Measurements from ENCODE around the gene ZNF792. TPM values are rescaled to one million over a fixed set of nuclear protein-coding genes. Genes with fewer than 3 reads are reported as not detected.
"Not testable (repeated sequence)": the region's sequence is repeated elsewhere in the genome, so short reads cannot be mapped to it uniquely, and the experiment has no call there.

The ZNF792 gene
- 10 to 100 TPM; 21.4 to 24.9 TPM for total RNA-seq

DNA sequence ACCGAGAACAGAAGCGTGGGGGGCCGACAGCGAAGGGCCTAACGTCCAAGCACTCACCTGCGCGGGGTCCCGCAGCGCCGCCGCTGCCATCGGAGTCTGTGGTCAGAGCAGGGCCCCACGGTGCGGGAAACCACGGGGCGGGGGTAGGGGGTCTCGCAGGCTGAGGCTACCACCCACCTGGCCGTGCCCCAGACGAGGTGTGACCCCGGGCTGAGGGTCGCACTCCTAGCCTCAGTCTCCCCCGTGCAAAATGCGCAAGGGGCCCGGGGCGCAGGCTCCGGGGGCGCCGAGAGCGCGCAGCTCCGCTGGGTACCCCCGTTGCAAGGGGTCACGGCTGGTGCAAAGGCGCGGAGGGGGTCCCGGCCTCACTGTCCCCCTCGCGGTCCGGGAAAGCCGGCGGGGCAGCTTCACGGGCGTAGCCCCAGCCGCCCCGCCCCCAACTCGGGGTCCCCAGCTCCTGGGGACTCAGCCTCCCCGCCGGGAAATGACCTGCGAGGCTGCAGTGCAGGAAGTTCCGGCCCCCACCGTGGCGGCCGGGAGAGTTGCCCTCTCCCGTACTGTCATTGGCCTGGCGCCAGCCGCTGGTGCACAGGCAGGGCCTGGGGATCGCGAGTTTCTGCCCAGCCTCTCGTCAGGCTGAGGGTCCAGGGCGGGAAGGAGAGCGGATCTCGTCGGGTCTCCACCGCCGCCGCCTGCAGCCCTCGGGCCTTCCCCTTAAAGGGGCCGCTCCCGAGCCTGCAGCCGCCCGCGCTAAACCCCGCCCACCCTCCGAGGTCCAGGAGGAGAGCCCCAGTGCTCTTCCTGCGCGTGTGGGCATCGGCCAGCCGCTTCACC lies at the start of gene ZNF792:
Gene ZNF792 (minus strand): TSS at position 657 of the 834 bp plus-strand sequence. CDS start 567 bp downstream, at position 90.
- H3K27me3 Mint-ChIP-seq, result peaks cover 3% of the 10 kb centered on the region
- peaks cover 21% of the 10 kb centered on the region for H3K4me1 Mint-ChIP-seq
- DNase-seq (peak; percentile 69), ATAC-seq (ENCODE audit: low read depth) (peak; percentile 67)
- POLR2A ChIA-PET, result interaction anchor here (0.7 to 1.8 kb wide), 7 partner anchors 9 to 104 kb away, joined by 3 to 8 read pairs (median 3); partner anchors contain the start of gene ZNF30
- H3K9me3 Mint-ChIP-seq, result peaks cover 41% of the 10 kb centered on the region
- peaks cover 46% of the 10 kb centered on the region for H3K36me3 Mint-ChIP-seq
- H3K27ac Mint-ChIP-seq, result peak within 1 kb of the TSS; percentile 89
- H3K4me3 Mint-ChIP-seq, result peak within 1 kb of the TSS; percentile 94

DNA sequence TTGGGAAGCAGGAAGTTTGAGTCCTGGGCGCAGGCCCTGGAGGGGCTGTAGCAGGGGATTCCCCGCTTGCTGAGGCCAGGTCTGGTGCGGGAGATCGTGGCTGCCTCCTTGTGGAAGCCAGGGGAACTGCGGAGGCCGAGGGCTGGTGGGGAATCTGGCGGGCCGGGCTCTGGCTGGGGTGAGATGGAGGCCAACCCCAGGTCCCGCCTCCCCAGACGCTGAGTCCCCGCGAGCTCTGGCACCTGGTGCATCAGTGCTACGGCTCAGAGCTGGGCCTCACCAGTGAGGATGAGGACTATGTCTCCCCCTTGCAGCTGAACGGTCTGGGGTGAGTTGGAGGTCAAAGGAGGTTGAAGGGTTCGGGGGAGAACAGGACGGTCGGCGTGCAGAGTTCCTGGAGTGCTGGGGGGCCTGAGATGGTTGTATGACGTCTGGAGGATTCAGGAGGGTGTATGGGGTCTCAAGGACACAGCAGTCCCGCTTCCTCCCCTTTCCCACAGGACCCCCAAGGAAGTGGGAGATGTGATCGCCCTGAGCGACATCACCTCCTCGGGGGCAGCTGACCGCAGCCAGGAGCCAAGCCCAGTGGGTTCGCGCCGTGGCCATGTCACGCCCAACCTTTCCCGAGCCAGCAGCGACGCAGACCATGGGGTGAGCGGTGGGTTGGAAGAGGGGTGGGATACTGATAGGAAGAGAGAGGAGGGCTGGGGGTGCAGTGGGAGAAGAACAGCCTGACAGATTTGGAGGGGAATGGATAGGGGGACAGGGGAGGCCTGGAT lies 49.2 kb upstream of the ZNF792 start:
- Mint-ChIP-seq H3K9me3 (no peaks in the 10 kb centered on the region), H3K4me3 (peak overlapping the region; percentile 84), H3K27ac (peak overlapping the region; percentile 91), H3K27me3 (no peaks in the 10 kb centered on the region), H3K4me1 (peaks cover 50% of the 10 kb centered on the region), H3K36me3 (peaks cover 49% of the 10 kb centered on the region)
- POLR2A ChIA-PET, result interaction anchor here (0.8 to 2.8 kb wide), 6 partner anchors 10 to 39 kb away, joined by 3 to 25 read pairs (median 4); no protein-coding TSS in a partner anchor
- ATAC-seq (ENCODE audit: low read depth), result peak; percentile 61
- DNase-seq, result peak; percentile 86

DNA sequence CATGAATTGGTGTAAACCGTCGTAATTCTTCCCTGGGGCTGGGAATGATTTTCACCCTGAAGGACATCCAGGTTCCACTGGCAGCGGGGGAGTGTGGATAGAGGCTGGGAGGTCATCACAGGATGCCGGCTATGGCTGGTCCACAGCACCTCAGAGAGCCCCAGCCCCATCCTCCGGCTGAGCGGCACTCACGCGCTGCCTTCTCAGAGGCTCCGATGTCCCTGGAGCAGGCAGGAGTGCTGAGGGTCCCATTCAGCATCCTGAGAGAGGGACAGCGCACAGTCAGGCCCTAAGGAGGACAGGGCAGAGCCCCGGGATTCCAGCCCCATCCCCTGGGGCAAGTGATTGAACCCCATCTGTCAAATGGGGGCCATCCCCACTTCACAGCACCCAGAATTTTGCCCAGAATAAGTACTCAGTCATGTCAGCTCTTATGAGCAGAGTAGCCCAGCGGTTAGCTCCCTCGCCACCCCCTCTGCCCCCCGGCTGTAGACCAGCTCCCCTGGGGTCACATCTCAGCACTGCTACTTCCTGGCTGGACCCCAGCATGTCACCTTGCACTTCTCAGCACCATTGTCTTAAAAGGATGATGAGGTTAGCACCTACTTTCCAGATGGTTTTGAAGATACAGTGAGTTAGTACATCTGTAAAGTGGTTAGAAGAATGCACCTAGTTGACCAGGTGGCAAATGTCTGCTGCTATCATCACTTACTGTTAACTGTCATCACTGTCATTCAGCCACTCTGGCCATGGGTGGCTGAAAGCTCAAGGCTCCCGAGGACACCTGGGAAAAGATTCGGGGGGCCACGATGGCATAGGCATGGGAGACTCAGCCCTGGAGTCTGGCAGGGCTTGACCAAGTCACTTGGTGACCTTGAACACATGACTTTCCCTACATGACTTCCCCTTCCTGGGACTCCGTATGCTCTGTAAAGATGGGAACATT lies 48.0 kb upstream of the ZNF792 start:
- peaks cover 50% of the 10 kb centered on the region for H3K4me1 Mint-ChIP-seq
- H3K4me3 Mint-ChIP-seq, result peak overlapping the region; percentile 55
- DNase-seq, result no peak

DNA sequence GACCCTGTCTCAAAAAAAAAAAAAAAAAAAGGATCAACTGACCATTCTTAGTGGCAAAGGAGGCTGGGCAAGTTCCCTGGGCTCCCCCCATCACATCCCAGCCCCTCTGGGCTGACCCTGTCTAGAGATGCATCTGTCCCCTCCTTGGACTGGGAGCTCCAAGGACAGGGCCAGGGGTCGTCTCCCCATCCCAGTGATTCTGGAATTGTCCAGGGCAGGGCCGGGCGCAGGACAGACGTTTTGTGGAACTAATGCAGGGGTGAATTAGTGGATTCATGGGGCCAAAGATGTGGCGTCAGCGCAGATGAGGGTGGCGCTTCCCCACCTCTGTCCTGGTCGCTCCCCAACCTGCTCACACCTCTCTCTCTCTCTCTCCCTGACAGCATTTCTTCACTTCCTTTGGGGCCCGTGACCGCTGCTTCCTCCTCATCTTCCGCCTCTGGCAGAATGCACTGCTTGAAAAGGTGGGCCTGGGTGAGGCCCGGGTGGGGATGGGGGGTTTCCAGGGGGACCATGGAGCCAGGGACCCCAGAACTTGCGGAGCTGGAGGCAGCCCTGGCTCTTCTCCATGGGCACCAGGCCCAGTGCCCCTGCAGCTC lies 47.2 kb upstream of the ZNF792 start:
- POLR2A ChIA-PET, result interaction anchor here (0.9 to 1.1 kb wide), 3 partner anchors 8 to 334 kb away, joined by 3 to 4 read pairs (median 3); partner anchors contain the start of genes SCGB2B2 and ZNF302
- peaks cover 41% of the 10 kb centered on the region for H3K36me3 Mint-ChIP-seq
- DNase-seq, result peak; percentile 49

More for the DNA sequence above, 48.0 kb upstream of the ZNF792 start:
- peaks cover 41% of the 10 kb centered on the region for H3K36me3 Mint-ChIP-seq
- POLR2A ChIA-PET, result interaction anchor here (0.9 to 2.8 kb wide), 5 partner anchors 9 to 335 kb away, joined by 3 to 25 read pairs (median 4); partner anchors contain the start of genes SCGB2B2 and ZNF302
- H3K27me3 Mint-ChIP-seq, result no peaks in the 10 kb centered on the region
- peak overlapping the region; percentile 66 for H3K27ac Mint-ChIP-seq
- ATAC-seq (ENCODE audit: low read depth), result no peak
- H3K9me3 Mint-ChIP-seq, result no peaks in the 10 kb centered on the region

DNA sequence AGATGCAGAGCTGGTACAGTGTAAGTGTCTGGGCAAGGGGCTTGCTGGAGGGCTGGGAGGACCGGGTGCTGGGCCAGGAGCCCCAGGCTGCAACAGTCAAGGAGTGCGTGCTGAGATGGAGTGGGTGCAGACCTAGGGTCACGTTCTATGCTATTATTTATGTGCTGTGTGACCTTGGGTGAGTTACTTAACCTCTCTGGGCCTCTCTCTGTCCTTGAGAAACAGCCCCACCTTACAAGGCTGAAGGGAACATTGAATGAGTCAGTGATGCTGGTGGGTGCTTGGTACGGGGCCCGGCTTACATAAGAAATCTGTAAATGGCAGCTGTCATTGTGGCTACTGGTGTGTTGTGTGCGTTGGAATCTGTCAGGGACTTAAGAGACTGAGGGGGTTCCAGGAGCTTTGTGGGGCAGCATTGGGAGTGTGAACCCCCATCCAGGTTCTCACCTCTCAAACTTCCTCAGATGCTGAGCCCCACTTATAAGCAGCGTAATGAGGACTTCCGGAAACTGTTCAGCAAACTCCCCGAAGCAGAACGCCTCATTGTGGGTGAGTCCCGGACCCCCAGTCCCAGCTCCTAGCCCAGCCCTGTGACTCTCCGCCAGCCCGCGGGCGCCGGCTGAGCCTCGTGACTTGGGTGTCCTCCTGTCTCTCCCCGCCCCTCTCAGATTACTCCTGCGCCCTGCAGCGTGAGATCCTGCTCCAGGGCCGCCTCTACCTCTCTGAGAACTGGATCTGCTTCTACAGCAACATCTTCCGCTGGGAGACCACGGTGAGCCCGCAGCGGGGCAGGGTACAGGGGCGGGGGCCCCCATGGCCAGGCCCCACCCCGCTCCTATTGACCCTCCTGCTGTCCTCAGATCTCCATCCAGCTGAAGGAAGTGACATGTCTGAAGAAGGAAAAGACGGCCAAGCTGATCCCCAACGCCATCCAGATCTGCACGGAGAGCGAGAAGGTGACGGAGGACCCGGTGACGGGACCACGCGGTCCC lies 45.7 kb upstream of the ZNF792 start:
- Mint-ChIP-seq H3K4me1 (peaks cover 44% of the 10 kb centered on the region), H3K36me3 (peaks cover 40% of the 10 kb centered on the region), H3K9me3 (no peaks in the 10 kb centered on the region), H3K27me3 (no peaks in the 10 kb centered on the region), H3K4me3 (no peak overlapping the region), H3K27ac (no peak overlapping the region)
- DNase-seq (no peak), ATAC-seq (ENCODE audit: low read depth) (no peak)
- POLR2A ChIA-PET, result no interaction called here

More for the DNA sequence above, 47.2 kb upstream of the ZNF792 start:
- Mint-ChIP-seq H3K9me3 (no peaks in the 10 kb centered on the region), H3K4me1 (peaks cover 50% of the 10 kb centered on the region), H3K4me3 (peak overlapping the region; percentile 55), H3K27me3 (no peaks in the 10 kb centered on the region), H3K27ac (peak overlapping the region; percentile 21)
- peak; percentile 38 for ATAC-seq (ENCODE audit: low read depth)

DNA sequence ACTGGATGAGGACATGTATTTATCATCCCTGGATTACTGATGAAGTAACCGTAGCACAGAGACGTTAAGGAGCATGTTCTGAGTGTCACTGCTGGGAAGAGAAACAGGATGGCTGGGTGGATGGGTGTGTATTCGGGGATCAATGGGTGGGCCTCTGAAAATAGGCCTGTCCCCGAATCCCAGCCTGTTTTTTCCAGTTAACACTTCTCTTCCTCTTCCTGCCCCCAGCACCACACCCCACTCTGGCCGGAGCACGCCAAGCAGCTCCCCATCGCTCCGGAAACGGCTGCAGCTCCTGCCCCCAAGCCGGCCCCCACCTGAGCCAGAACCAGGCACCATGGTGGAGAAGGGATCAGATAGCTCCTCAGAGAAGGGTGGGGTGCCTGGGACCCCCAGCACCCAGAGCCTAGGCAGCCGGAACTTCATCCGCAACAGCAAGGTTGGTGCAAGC lies 44.9 kb upstream of the ZNF792 start:
- H3K27me3 Mint-ChIP-seq, result no peaks in the 10 kb centered on the region
- POLR2A ChIA-PET, result interaction anchor here (1.2 kb wide), 1 partner anchor 13 kb away, joined by 3 read pairs; no protein-coding TSS in a partner anchor
- H3K9me3 Mint-ChIP-seq, result no peaks in the 10 kb centered on the region
- H3K36me3 Mint-ChIP-seq, result peaks cover 36% of the 10 kb centered on the region
- peaks cover 42% of the 10 kb centered on the region for H3K4me1 Mint-ChIP-seq
- ATAC-seq (ENCODE audit: low read depth) (no peak), DNase-seq (no peak)
- no peak overlapping the region for H3K27ac Mint-ChIP-seq
- no peak overlapping the region for H3K4me3 Mint-ChIP-seq

DNA sequence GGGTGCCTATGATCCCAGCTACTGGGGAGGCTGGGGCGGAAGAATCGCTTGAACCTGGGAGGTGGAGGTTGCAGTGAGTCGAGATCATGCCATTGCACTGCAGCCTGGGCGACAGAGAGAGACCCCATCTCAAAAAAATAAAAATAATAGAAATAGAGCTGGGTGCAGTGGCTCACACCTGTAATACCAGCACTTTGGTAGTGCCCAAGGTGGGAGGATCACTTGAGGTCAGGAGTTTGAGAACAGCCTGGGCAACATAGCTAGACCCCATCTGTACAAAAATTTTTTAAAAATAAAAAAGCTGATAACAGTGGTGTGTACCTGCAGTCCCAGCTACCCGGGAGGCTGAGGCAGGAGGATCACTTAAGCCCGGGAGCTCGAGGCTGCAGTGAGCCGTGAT lies 43.4 kb upstream of the ZNF792 start:
- not testable (repeated sequence) for H3K4me3 Mint-ChIP-seq; H3K9me3 Mint-ChIP-seq; H3K27ac Mint-ChIP-seq; H3K27me3 Mint-ChIP-seq; ATAC-seq (ENCODE audit: low read depth); DNase-seq
- POLR2A ChIA-PET, result interaction anchor here (1.1 to 1.3 kb wide), 2 partner anchors 11 to 15 kb away, joined by 3 to 10 read pairs; no protein-coding TSS in a partner anchor
- Mint-ChIP-seq H3K4me1 (peaks cover 42% of the 10 kb centered on the region), H3K36me3 (peaks cover 32% of the 10 kb centered on the region)

DNA sequence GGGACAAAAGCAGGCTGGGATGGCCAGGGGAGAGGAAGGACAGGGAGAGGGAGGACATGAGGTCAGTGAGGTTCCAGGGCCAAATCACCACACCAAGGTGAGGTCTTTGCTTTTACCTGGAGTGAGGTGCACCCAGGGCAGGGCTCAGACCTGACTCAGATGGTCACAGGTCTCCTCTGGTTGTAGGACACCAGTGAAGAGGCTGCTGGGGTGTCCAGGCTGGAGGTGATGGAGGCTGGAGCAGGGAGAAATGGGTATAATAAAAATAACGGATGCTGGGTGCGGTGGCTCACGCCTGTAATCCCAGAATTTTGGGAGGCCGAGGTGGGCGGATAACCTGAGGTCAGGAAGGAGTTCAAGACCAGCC lies 43.0 kb upstream of the ZNF792 start:
- Mint-ChIP-seq H3K9me3 (no peaks in the 10 kb centered on the region), H3K4me1 (peaks cover 42% of the 10 kb centered on the region), H3K4me3 (no peak overlapping the region), H3K36me3 (peaks cover 30% of the 10 kb centered on the region), H3K27ac (no peak overlapping the region), H3K27me3 (no peaks in the 10 kb centered on the region)
- DNase-seq (no peak), ATAC-seq (ENCODE audit: low read depth) (no peak)
- POLR2A ChIA-PET, result interaction anchor here (1.1 kb wide), 1 partner anchor 11 kb away, joined by 10 read pairs; no protein-coding TSS in a partner anchor

DNA sequence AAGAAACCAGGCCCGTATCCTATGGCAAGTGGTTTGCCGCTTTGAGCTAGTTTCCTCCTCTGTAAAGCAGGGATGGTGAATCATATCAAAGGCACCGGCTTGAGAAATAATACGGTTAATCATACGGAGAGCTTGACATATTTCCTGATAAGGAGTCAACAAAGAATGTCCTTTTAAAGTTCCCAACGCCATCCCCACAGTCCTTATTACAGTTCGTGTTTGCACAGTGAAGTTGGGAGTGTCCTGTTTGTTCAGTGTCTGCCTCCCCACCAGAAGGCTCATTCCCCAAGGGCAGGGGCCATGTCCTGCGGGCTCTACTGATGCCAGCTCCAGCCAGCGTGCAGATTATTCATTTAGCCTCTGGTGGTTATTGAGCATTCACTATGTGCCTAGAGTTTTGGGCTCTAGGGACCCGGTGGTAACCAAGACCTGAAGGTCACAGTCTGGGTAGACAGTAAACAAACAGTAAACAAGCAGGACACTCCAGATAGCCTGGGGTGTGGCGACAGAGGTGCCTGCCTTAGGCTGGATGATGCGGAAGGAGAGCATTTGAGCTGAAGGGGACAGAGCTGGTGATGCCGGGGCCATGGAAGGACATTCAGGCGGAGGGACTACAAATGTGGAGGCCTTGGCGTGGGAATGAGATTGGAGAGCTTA lies 42.4 kb upstream of the ZNF792 start:
- H3K4me3 Mint-ChIP-seq, result no peak overlapping the region
- ATAC-seq (ENCODE audit: low read depth), result no peak
- H3K4me1 Mint-ChIP-seq, result peaks cover 42% of the 10 kb centered on the region
- DNase-seq, result no peak
- peaks cover 32% of the 10 kb centered on the region for H3K36me3 Mint-ChIP-seq
- no peaks in the 10 kb centered on the region for H3K9me3 Mint-ChIP-seq
- POLR2A ChIA-PET, result interaction anchor here (0.5 to 1.1 kb wide), 3 partner anchors 10 to 633 kb away, joined by 3 to 10 read pairs (median 3); no protein-coding TSS in a partner anchor
- no peaks in the 10 kb centered on the region for H3K27me3 Mint-ChIP-seq
- no peak overlapping the region for H3K27ac Mint-ChIP-seq

DNA sequence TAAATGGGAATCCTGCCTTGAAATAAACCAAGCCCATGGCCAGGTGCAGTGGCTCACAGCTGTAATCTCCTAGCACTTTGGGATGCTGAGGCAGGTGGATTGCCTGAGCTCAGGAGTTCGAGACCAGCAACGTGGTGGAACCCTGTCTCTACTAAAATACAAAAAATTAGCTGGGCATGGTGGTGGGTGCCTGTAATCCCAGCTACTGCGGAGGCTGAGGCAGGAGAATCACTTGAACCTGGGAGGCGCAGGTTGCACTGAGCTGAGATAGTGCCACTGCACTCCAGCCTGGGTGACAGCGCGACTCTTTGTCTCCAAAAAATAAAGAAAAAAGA lies 41.9 kb upstream of the ZNF792 start:
- not testable (repeated sequence) for H3K4me3 Mint-ChIP-seq; H3K9me3 Mint-ChIP-seq; H3K27me3 Mint-ChIP-seq; DNase-seq; ATAC-seq (ENCODE audit: low read depth); H3K27ac Mint-ChIP-seq
- peaks cover 42% of the 10 kb centered on the region for H3K4me1 Mint-ChIP-seq
- POLR2A ChIA-PET, result interaction anchor here (0.7 kb wide), 1 partner anchor 632 kb away, joined by 3 read pairs; no protein-coding TSS in a partner anchor
- peaks cover 32% of the 10 kb centered on the region for H3K36me3 Mint-ChIP-seq

All from activated naive CD8-positive, alpha-beta T cell treated with anti-CD3 and anti-CD28 coated beads, Interleukin-2, amount 10 ng/mL, durations not matched to agents 7 days and 5 days (primary cell).